Stimulated activated CD4-positive, alpha-beta T cell treated with anti-CD3 and anti-CD28 coated beads, Interleukin-1b, Interleukin-23, amount 100 ng/mL, for 4 hours (primary cell): Measurements from ENCODE around the gene BMPR1A.
"Not testable (repeated sequence)": the region's sequence is repeated elsewhere in the genome, so short reads cannot be mapped to it uniquely, and the experiment has no call there.

Source experiments
- DNase-seq, 2 donors: peaks; one replicate each; pipeline ENCODE4 v3.0.0-alpha.2; 2020; ENCODE audit warnings: low read depth in 2 of 2

Gene BMPR1A

GRCh38 chr10:86878983-86879713 is 122.7 kb downstream of the BMPR1A start:
- DNase-seq = no peak

GRCh38 chr10:86880971-86881370 is 124.6 kb downstream of the BMPR1A start:
- DNase-seq = no peak

- DNase-seq = no peak
Measured at GRCh38 chr10:86888585-86889381, 132.4 kb downstream of the BMPR1A start.

- no peak for DNase-seq
Measured at GRCh38 chr10:86889997-86890396, 133.6 kb downstream of the BMPR1A start.

GRCh38 chr10:86898511-86898910 is 142.1 kb downstream of the BMPR1A start:
- no peak for DNase-seq

- no peak for DNase-seq
Measured at GRCh38 chr10:86899132-86899531, 142.7 kb downstream of the BMPR1A start.

GRCh38 chr10:86899670-86900276 is 143.4 kb downstream of the BMPR1A start:
- DNase-seq = peak in 1 of 2 donors; percentile 18

- no peak for DNase-seq
Measured at GRCh38 chr10:86900955-86901354, 144.5 kb downstream of the BMPR1A start.

GRCh38 chr10:86904600-86904999 is 148.2 kb downstream of the BMPR1A start:
- DNase-seq = no peak

- DNase-seq = no peak
Measured at GRCh38 chr10:86905429-86905828, 149.0 kb downstream of the BMPR1A start.

GRCh38 chr10:86914734-86915133 is 158.3 kb downstream of the BMPR1A start:
- DNase-seq = no peak

- no peak for DNase-seq
Measured at GRCh38 chr10:86918022-86918471, 161.6 kb downstream of the BMPR1A start.

GRCh38 chr10:86922553-86922961 is 166.1 kb downstream of the BMPR1A start:
- no peak for DNase-seq

GRCh38 chr10:86929468-86930380 is 173.3 kb downstream of the BMPR1A start:
- DNase-seq = no peak

GRCh38 chr10:86931872-86932271 is 175.5 kb downstream of the BMPR1A start:
- DNase-seq = no peak

- no peak for DNase-seq
Measured at GRCh38 chr10:86932674-86933073, 176.3 kb downstream of the BMPR1A start.

- not testable (repeated sequence) for DNase-seq
Measured at GRCh38 chr10:86934162-86934711, 177.8 kb downstream of the BMPR1A start.

GRCh38 chr10:86936661-86937501 is 180.5 kb downstream of the BMPR1A start:
- no peak for DNase-seq

- no peak for DNase-seq
Measured at GRCh38 chr10:86937502-86938154, 181.2 kb downstream of the BMPR1A start.

- no peak for DNase-seq
Measured at GRCh38 chr10:86938260-86938659, 181.8 kb downstream of the BMPR1A start.
